Cardiac muscle cell (in vitro differentiated cells and primary cell): ENCODE measurements around the gene WDR26. TPM values are rescaled to one million over a fixed set of nuclear protein-coding genes. Genes with fewer than 3 reads are reported as not detected.

Experiments used
- DNase-seq, 2 donors: peaks; one replicate each; pipeline versions ENCODE4 v3.0.0 to v3.0.0-alpha.2; 2010 to 2017; ENCODE audit warnings: low read depth in 1 of 2, low spot score in 1 of 2
- H3K27ac ChIP-seq: fragments of 200-600 bp; sonication (generic); 2 replicates; pipeline ENCODE4 v1.5.1; 2016
- H3K27me3 ChIP-seq: fragments of 200-600 bp; sonication (generic); 2 replicates; pipeline ENCODE4 v1.6.0; 2016; ENCODE audit warnings: control low read depth
- H3K36me3 ChIP-seq: fragments of 200-600 bp; sonication (generic); 2 replicates; pipeline ENCODE4 v1.5.1; 2016; ENCODE audit warnings: control low read depth
- H3K4me1 ChIP-seq: fragments of 200-600 bp; sonication (generic); 2 replicates; pipeline ENCODE4 v1.8.1; 2017; ENCODE audit warnings: low read depth, mild to moderate bottlenecking, mixed run types
- H3K4me3 ChIP-seq: fragments of 200-600 bp; sonication (generic); 2 replicates; pipeline ENCODE4 v1.5.1; 2016; ENCODE audit warnings: mild to moderate bottlenecking
- H3K9me3 ChIP-seq: fragments of 200-600 bp; sonication (generic); 2 replicates; pipeline ENCODE4 v1.5.1; 2017; ENCODE audit warnings: low read depth, mild to moderate bottlenecking, control low read depth
- CTCF ChIP-seq: IDR thresholded peaks from 2 replicates; pipeline ENCODE4 v1.5.1; 2012; ENCODE audit warnings: low read depth, mild to moderate bottlenecking, low read length
- polyA plus RNA-seq: library from polyadenylated mRNA; unstranded; fragments of >200 nt; fragmentation: Nextera tagmentation; extraction: Ambion mirVana; gene quantifications from 2 replicates; pipeline ENCODE4 v1.2.1, GENCODE V29; 2016
- total RNA-seq: library from RNA; depleted of rRNA; stranded (reverse); fragments of >200 nt; gene quantifications from 2 replicates; pipeline ENCODE4 v1.2.3, GENCODE V29; 2016

WDR26 gene
- total and polyA plus RNA-seq, 2 experiments from 2014 or later: 14.9 to 62.2 TPM

- Histone ChIP-seq H3K27me3 (peaks cover 15% of the 10 kb centered on the region), H3K4me3 (no peak overlapping the region), H3K4me1 (no peaks in the 10 kb centered on the region), H3K36me3 (no peaks in the 10 kb centered on the region), H3K27ac (no peak overlapping the region), H3K9me3 (no peaks in the 10 kb centered on the region)
- TF ChIP-seq CTCF: no peak
- no peak for DNase-seq
Observed at GRCh38 chr1:224339442-224340033, 95.1 kb downstream of the WDR26 start.

GRCh38 chr1:224338150-224338838, 96.3 kb downstream of the WDR26 start:
- no peaks in the 10 kb centered on the region for H3K4me1 ChIP-seq
- no peak overlapping the region for H3K4me3 ChIP-seq
- H3K27ac ChIP-seq: no peak overlapping the region
- H3K9me3 ChIP-seq: no peaks in the 10 kb centered on the region
- no peak for TF ChIP-seq CTCF
- no peaks in the 10 kb centered on the region for H3K36me3 ChIP-seq
- peaks cover 15% of the 10 kb centered on the region for H3K27me3 ChIP-seq
- DNase-seq: no peak

Other genes with a start within 250 kb of the WDR26 start
- gene NVL, start 104.6 kb downstream of the WDR26 start, total RNA-seq: 32.7 and 33.3 TPM in 2 replicates
- 24.0 and 27.6 TPM in 2 replicates for gene NVL, start 104.6 kb downstream of the WDR26 start, polyA plus RNA-seq
- gene CNIH4, start 77.9 kb downstream of the WDR26 start, total RNA-seq: 15.0 and 24.3 TPM in 2 replicates
- 69.5 and 80.0 TPM in 2 replicates for gene CNIH4, start 77.9 kb downstream of the WDR26 start, polyA plus RNA-seq
- 3.2 and 3.7 TPM in 2 replicates for gene CNIH3, start 181.5 kb upstream of the WDR26 start, total RNA-seq
- 4.2 and 4.7 TPM in 2 replicates for gene CNIH3, start 181.5 kb upstream of the WDR26 start, polyA plus RNA-seq